AG04450 (cell line): ENCODE data around the gene WIPF3. TPM values are rescaled to one million over a fixed set of nuclear protein-coding genes. Genes with fewer than 3 reads are reported as not detected.

ENCODE experiments used
- CTCF ChIA-PET: fragments of 300-600, 350-600 bp; formaldehyde crosslinking; extraction: SDS; loops from one replicate; lab custom pipeline; 2022; ENCODE audit warnings: antibody characterized with exemption, inconsistent platforms; lab: Charles Lee
- POLR2A ChIA-PET: fragments of 350-600 bp; formaldehyde crosslinking; extraction: SDS; loops from one replicate; lab custom pipeline; 2021; ENCODE audit warnings: antibody characterized with exemption, inconsistent platforms; lab: Yijun Ruan, JAX
- DNase-seq: peaks from one replicate; pipeline ENCODE4 v3.0.0-alpha.2; 2011; ENCODE audit warnings: low read depth, low spot score
- H3K27ac ChIP-seq: one replicate; pipeline ENCODE4 v1.5.1; 2012; ENCODE audit warnings: low read depth, low read length, control low read depth
- H3K27me3 ChIP-seq: one replicate; pipeline ENCODE4 v1.6.0; 2012; ENCODE audit warnings: low read length; ENCODE audit not compliant: control insufficient read depth, insufficient read depth
- H3K4me3 ChIP-seq: 2 replicates; pipeline ENCODE4 v1.5.1; 2011; ENCODE audit warnings: mild to moderate bottlenecking, low read depth, low read length, control low read depth
- H3K9me3 ChIP-seq: 2 replicates; pipeline ENCODE4 v1.5.1; 2012; ENCODE audit warnings: low read length; ENCODE audit not compliant: control insufficient read depth, insufficient read depth
- CTCF ChIP-seq: IDR thresholded peaks from 2 replicates; pipeline ENCODE4 v1.5.1; 2011; ENCODE audit warnings: low read depth, low read length, control low read depth, inconsistent platforms
- polyA plus RNA-seq: library from polyadenylated mRNA; depleted of rRNA; stranded (reverse); fragments of >200 nt; gene quantifications from 2 replicates; pipeline ENCODE4 v1.2.3, GENCODE V29; 2011

Gene WIPF3
- polyA plus RNA-seq, 1 experiment = not detected

- no peak for DNase-seq
- CTCF ChIA-PET = interaction anchor here (0.9 to 1.1 kb wide), 3 partner anchors 24 to 130 kb away, joined by 3 to 6 read pairs (median 3); no protein-coding TSS in a partner anchor
- no peak overlapping the region for H3K4me3 ChIP-seq
Observed at GRCh38 chr7:29945259-29945809, 139.0 kb downstream of the WIPF3 start.

DNA sequence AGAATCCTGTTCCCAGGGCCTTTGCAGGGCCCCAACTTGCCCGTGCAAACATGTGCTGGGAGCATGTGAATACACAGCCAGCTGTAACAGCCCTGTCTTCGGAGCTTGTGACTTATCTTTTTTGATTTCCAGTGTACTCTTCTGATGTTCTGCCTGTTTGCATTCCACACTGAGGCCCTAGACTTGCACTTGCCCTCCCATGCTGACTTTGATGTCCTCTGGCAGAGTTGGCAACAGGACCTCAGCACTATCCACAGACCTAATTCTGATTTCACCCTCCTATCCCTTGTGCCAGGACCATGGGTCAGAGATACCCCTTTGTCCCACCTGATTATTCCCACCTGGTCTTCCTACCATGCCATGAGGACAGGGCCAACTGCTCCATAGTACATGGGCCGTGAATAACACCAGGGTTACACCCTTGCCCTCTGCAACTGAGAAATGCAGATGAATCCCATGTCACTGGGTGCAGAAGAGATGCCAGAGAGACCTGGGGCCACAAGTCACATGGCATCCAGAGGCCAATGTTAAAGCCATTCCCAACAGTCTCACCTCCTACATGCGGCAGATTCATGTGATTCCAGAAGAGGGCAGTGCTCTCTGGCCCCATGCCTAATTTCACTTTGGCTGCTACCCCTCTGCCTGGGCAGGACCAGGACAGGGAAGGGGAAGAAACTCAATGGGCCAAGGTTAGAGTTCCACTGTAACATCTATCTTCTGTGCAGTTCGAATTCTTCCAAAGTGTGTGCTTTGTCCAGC, 140.3 kb downstream of the WIPF3 start:
- ChIA-PET POLR2A (no interaction called here), CTCF (interaction anchor here (0.9 to 1.2 kb wide), 4 partner anchors 25 to 129 kb away, joined by 3 to 6 read pairs (median 4); no protein-coding TSS in a partner anchor)
- TF ChIP-seq CTCF = peak; percentile 29
- Histone ChIP-seq H3K9me3 (peaks cover 9% of the 10 kb centered on the region; the same call in 1 of the 2 replicates), H3K27me3 (no peaks in the 10 kb centered on the region), H3K4me3 (no peak overlapping the region), H3K27ac (no peak overlapping the region)
- no peak for DNase-seq

More at GRCh38 chr7:29945259-29945809, 139.0 kb downstream of the WIPF3 start:
- H3K27ac ChIP-seq = no peak overlapping the region
- POLR2A ChIA-PET = no interaction called here
- peaks cover 6% of the 10 kb centered on the region; the same call in 1 of the 2 replicates for H3K9me3 ChIP-seq
- no peak for TF ChIP-seq CTCF
- no peaks in the 10 kb centered on the region for H3K27me3 ChIP-seq

DNA sequence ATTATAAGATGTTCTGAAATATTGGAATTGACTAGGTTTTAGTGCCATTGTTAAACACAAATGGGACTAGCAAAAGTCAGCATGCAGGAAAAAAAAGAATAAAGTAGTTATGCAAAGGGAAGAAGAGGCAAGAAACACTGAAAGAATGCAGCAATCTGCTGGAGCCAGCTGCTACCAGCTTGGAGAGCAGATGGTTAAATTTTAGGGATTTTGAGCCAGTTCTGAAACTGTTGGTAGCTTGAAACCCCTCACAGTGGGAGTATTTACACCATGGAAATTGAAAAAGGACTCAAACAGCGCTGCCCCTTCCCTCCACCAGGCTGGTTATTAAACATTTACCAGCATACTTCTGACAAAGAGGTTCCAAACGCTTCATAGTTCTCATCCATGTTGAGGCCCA, 142.3 kb downstream of the WIPF3 start:
- TF ChIP-seq CTCF = no peak
- peaks cover 9% of the 10 kb centered on the region; the same call in 1 of the 2 replicates for H3K9me3 ChIP-seq
- H3K27me3 ChIP-seq = no peaks in the 10 kb centered on the region
- no peak for DNase-seq
- no peak overlapping the region for H3K27ac ChIP-seq
- ChIA-PET POLR2A (no interaction called here), CTCF (no interaction called here)
- no peak overlapping the region for H3K4me3 ChIP-seq

DNA sequence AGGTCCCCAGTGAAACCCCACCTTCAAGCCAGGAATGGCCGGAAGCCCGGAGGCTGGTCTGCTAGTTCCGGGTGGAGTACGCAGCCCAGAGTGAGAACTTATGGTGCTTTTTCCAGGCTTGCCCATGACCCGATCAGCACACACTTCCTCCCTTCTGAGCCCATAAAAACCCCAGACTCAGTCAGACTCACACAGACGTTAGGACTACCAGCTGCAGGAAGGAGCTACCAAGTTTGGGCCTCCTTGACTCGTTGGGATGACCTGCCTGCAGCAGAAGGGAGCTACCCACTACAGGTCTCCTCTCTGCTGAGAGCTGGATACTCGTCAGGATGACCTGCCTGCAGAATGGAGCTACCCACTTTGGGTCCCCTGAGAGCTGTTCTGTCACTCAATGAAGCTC, 144.2 kb downstream of the WIPF3 start:
- POLR2A ChIA-PET = no interaction called here

More for the DNA sequence above, 144.2 kb downstream of the WIPF3 start:
- CTCF ChIA-PET = interaction anchor here (1.8 kb wide), 1 partner anchor 29 kb away, joined by 5 read pairs; no protein-coding TSS in a partner anchor
- H3K9me3 ChIP-seq = peaks cover 9% of the 10 kb centered on the region; the same call in 1 of the 2 replicates
- H3K27me3 ChIP-seq = no peaks in the 10 kb centered on the region
- no peak overlapping the region for H3K27ac ChIP-seq
- no peak for DNase-seq
- no peak overlapping the region for H3K4me3 ChIP-seq
- no peak for TF ChIP-seq CTCF
